Neuron (in vitro differentiated cells): Measurements from ENCODE around the gene GRM5.
"Not testable (repeated sequence)": the region's sequence is repeated elsewhere in the genome, so short reads cannot be mapped to it uniquely, and the experiment has no call there.

Experiments
- H2AFZ ChIP-seq: one replicate; pipeline ENCODE4 v1.6.1; 2013; ENCODE audit warnings: low read depth, mild to moderate bottlenecking, inconsistent platforms, low read length, moderate library complexity
- H3K27me3 ChIP-seq: one replicate; pipeline ENCODE4 v1.6.1; 2013; ENCODE audit warnings: low read length; ENCODE audit not compliant: insufficient read depth
- H3K36me3 ChIP-seq: one replicate; pipeline ENCODE4 v1.6.1; 2013; ENCODE audit warnings: low read length; ENCODE audit not compliant: insufficient read depth
- H3K4me1 ChIP-seq: one replicate; pipeline ENCODE4 v1.6.1; 2013; ENCODE audit warnings: low read length; ENCODE audit not compliant: insufficient read depth
- H3K4me3 ChIP-seq: 2 replicates; pipeline ENCODE4 v1.5.1; 2013; ENCODE audit warnings: mild to moderate bottlenecking, low read length, moderate library complexity
- H3K9me3 ChIP-seq: one replicate; pipeline ENCODE4 v1.6.1; 2013; ENCODE audit warnings: low read length

GRM5 gene

GRCh38 chr11:88947843-88948572 is 117.8 kb downstream of the GRM5 start:
- not testable (repeated sequence) for H3K9me3 ChIP-seq, H3K4me3 ChIP-seq, H2AFZ ChIP-seq, H3K36me3 ChIP-seq, H3K4me1 ChIP-seq, H3K27me3 ChIP-seq

- H3K36me3 ChIP-seq, H3K9me3 ChIP-seq, H3K4me1 ChIP-seq, H3K4me3 ChIP-seq, H3K27me3 ChIP-seq, H2AFZ ChIP-seq: not testable (repeated sequence)
Observed at GRCh38 chr11:88929665-88930064, 136.1 kb downstream of the GRM5 start.

DNA sequence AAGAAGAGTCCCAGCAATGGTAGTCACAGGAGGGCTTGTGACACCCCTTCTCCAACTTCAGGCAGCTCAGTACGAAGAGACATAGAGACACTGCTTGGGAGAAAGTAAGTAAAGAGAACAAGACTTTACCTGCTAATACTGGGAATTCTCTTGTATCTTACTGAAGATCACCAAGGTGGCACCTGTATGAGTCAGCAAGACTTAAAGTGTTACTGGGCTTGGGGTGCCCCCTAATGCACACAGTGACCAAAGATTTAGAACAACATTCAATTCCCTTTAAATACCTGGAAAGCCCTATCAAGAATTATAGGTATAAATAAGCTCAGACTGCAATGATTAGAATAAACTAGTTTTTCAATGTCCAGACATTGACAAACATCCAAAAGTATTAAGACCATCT is 148.7 kb downstream of the GRM5 start:
- H3K4me3 ChIP-seq, H2AFZ ChIP-seq, H3K36me3 ChIP-seq, H3K27me3 ChIP-seq, H3K9me3 ChIP-seq, H3K4me1 ChIP-seq: not testable (repeated sequence)

- H2AFZ ChIP-seq, result no peak overlapping the region
- no peaks in the 10 kb centered on the region for H3K36me3 ChIP-seq
- H3K4me3 ChIP-seq, result no peak overlapping the region
- H3K4me1 ChIP-seq, result no peaks in the 10 kb centered on the region
- no peaks in the 10 kb centered on the region for H3K27me3 ChIP-seq
- no peaks in the 10 kb centered on the region for H3K9me3 ChIP-seq
Observed at GRCh38 chr11:88909500-88909899, 156.3 kb downstream of the GRM5 start.

- H3K4me1 ChIP-seq, H3K9me3 ChIP-seq, H2AFZ ChIP-seq, H3K36me3 ChIP-seq, H3K27me3 ChIP-seq, H3K4me3 ChIP-seq: not testable (repeated sequence)
Observed at GRCh38 chr11:88901436-88901835, 164.3 kb downstream of the GRM5 start.

DNA sequence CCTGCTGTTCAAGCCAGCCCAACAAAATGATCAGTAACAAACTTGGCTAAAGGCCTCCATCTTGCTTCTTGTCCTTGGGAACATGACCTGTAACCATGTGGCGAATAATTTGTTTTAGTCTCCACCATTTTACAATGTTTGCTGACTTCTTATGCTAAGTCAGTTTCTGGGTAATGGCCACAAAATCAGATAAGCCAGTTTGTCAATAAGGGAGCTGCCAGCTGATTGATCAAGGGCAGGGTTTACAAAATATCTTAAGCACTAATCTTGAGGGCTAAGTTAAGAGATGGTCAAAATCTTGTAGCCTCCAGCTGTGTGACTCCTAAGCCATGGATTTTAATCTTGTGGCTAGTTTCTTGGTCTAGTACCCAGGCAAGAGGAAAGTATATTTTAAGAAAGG is 176.9 kb downstream of the GRM5 start:
- not testable (repeated sequence) for H3K36me3 ChIP-seq, H2AFZ ChIP-seq, H3K4me1 ChIP-seq, H3K27me3 ChIP-seq, H3K4me3 ChIP-seq, H3K9me3 ChIP-seq

GRCh38 chr11:88886796-88887195 is 179.0 kb downstream of the GRM5 start:
- no peaks in the 10 kb centered on the region for H3K27me3 ChIP-seq
- H3K9me3 ChIP-seq, result no peaks in the 10 kb centered on the region
- H3K36me3 ChIP-seq, result no peaks in the 10 kb centered on the region
- H3K4me3 ChIP-seq, result no peak overlapping the region
- no peak overlapping the region for H2AFZ ChIP-seq
- no peaks in the 10 kb centered on the region for H3K4me1 ChIP-seq

DNA sequence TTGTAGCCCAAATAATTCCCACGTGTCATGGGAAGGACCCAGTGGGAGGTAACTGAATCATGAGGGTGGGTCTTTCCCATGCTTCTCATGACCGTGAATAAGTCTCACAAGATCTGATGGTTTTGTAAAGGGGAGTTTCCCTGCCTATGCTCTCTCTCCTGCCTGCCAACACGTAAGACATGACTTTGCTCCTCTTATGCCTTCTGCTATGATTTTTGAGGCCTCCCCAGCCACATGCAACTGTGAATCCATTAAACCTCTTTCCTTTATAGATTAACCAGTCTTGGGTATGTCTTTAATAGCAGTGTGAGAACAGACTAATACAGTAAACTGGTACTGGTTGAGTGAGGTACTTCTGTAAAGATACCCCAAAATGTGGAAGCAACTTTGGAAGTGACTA is 183.0 kb downstream of the GRM5 start:
- not testable (repeated sequence) for H3K4me1 ChIP-seq, H3K4me3 ChIP-seq, H3K27me3 ChIP-seq, H3K9me3 ChIP-seq, H2AFZ ChIP-seq, H3K36me3 ChIP-seq

- H3K36me3 ChIP-seq, result no peaks in the 10 kb centered on the region
- H3K27me3 ChIP-seq, result no peaks in the 10 kb centered on the region
- H3K4me3 ChIP-seq, result no peak overlapping the region
- no peaks in the 10 kb centered on the region for H3K4me1 ChIP-seq
- no peak overlapping the region for H2AFZ ChIP-seq
- H3K9me3 ChIP-seq, result no peaks in the 10 kb centered on the region
Observed at GRCh38 chr11:88861618-88862017, 204.2 kb downstream of the GRM5 start.

- not testable (repeated sequence) for H3K4me3 ChIP-seq, H3K27me3 ChIP-seq, H3K4me1 ChIP-seq, H3K36me3 ChIP-seq, H2AFZ ChIP-seq, H3K9me3 ChIP-seq
Observed at GRCh38 chr11:88860431-88860830, 205.4 kb downstream of the GRM5 start.

GRCh38 chr11:88853963-88854362 is 211.8 kb downstream of the GRM5 start:
- H3K4me3 ChIP-seq, H3K36me3 ChIP-seq, H3K27me3 ChIP-seq, H3K9me3 ChIP-seq, H2AFZ ChIP-seq, H3K4me1 ChIP-seq: not testable (repeated sequence)

- not testable (repeated sequence) for H2AFZ ChIP-seq, H3K4me3 ChIP-seq, H3K27me3 ChIP-seq, H3K9me3 ChIP-seq, H3K4me1 ChIP-seq, H3K36me3 ChIP-seq
Observed at GRCh38 chr11:88851547-88851946, 214.2 kb downstream of the GRM5 start.

DNA sequence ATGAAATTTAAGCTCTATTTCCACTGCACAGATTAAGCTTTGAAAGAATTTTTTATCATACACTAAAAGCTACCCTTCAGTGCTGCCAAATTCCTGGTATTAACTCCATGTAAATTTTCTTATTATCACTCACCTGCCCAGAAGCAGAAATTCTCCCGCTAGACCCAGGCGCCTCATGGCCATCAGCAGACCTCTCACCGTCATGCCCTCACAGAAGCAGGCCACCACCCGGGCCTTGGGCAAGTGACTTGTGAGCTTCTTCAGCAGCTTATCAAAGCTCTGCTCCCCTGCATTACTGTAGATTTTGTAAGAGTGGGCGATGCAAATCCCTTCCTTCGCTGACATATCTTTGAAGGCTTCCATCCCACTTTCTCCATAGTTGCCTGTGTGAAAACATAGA is 216.0 kb downstream of the GRM5 start:
- H3K4me1 ChIP-seq, H3K9me3 ChIP-seq, H3K4me3 ChIP-seq, H3K36me3 ChIP-seq, H2AFZ ChIP-seq, H3K27me3 ChIP-seq: not testable (repeated sequence)

DNA sequence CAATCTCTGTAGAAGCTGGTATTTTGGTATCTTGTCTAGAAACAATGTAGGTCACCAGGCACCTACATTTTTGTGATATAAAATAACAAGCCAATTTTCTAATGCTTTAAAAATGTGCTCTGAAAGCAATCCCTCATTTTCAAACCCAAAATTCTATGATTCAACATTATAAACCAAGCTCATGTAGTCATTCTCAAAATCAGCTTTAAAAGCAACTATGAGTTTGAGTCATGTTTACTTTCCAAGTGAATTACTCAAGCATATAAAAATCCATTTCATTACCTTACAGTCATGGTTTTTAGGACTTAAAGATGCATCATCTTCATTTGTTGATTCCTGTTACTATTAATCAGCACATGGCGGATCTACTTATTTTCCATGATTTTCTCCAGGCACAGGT is 216.4 kb downstream of the GRM5 start:
- H2AFZ ChIP-seq, result no peak overlapping the region
- no peaks in the 10 kb centered on the region for H3K4me1 ChIP-seq

More for the DNA sequence above, 216.4 kb downstream of the GRM5 start:
- H3K27me3 ChIP-seq, result no peaks in the 10 kb centered on the region
- H3K9me3 ChIP-seq, result no peaks in the 10 kb centered on the region
- no peak overlapping the region for H3K4me3 ChIP-seq
- no peaks in the 10 kb centered on the region for H3K36me3 ChIP-seq
